PFSK-1 (cell line): Measurements from ENCODE around the gene LMOD1.

Experiments used
- FOXP2 ChIP-seq: optimal IDR thresholded peaks from 2 replicates; pipeline ENCODE3; 2011; ENCODE audit warnings: borderline replicate concordance, control low read depth, inconsistent platforms; ENCODE audit not compliant: insufficient read depth; ENCODE audit errors: extremely low read length, extremely low read depth
- POLR2AphosphoS5 ChIP-seq: IDR thresholded peaks from 2 replicates; pipeline ENCODE4 v1.6.1; 2012; ENCODE audit warnings: low read depth, mild to moderate bottlenecking, control low read depth, low read length, moderate library complexity
- SIN3A ChIP-seq: IDR thresholded peaks from 2 replicates; pipeline ENCODE4 v1.6.1; 2012; ENCODE audit warnings: mild to moderate bottlenecking, low read length, moderate library complexity, borderline replicate concordance; ENCODE audit not compliant: insufficient read depth
- TAF1 ChIP-seq: IDR thresholded peaks from 2 replicates; pipeline ENCODE4 v1.6.1; 2012; ENCODE audit warnings: low read length, control low read depth, borderline replicate concordance; ENCODE audit not compliant: insufficient read depth
- TF ChIP-seq, protein P1 (sequence below), 2 experiments: IDR thresholded peaks; 2 replicates each; pipeline versions ENCODE4 v1.6.1 to v1.8.0; 2011 to 2012; ENCODE audit warnings: low read depth in 2 of 2, low read length in 2 of 2, control low read depth in 1 of 2, inconsistent platforms in 1 of 2, mild to moderate bottlenecking in 1 of 2, moderate library complexity in 1 of 2; ENCODE audit not compliant: insufficient read depth in 1 of 2

DNA sequence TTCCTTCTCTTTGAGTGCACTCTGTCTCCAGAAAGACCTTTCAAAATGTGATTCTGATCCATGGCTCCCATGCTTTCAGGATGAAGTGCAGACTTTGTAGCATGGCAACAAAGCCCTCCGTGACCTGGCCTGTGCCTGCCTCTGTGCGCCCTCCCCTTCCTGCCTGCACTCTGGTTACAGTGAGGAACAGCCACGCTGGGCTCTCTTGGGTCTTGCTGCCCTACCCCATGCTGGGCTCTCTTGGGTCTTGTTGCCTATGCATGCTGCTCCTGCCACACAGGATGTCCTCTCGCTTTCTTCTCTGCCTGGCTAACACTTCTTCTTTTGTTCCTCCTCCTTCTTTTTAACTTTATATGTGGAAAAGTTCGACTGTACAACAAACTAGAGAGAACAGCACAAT is 28.0 kb downstream of the LMOD1 start:
- TF ChIP-seq TAF1: no peak
- no peak for TF ChIP-seq POLR2AphosphoS5
- TF ChIP-seq, protein P1, sequence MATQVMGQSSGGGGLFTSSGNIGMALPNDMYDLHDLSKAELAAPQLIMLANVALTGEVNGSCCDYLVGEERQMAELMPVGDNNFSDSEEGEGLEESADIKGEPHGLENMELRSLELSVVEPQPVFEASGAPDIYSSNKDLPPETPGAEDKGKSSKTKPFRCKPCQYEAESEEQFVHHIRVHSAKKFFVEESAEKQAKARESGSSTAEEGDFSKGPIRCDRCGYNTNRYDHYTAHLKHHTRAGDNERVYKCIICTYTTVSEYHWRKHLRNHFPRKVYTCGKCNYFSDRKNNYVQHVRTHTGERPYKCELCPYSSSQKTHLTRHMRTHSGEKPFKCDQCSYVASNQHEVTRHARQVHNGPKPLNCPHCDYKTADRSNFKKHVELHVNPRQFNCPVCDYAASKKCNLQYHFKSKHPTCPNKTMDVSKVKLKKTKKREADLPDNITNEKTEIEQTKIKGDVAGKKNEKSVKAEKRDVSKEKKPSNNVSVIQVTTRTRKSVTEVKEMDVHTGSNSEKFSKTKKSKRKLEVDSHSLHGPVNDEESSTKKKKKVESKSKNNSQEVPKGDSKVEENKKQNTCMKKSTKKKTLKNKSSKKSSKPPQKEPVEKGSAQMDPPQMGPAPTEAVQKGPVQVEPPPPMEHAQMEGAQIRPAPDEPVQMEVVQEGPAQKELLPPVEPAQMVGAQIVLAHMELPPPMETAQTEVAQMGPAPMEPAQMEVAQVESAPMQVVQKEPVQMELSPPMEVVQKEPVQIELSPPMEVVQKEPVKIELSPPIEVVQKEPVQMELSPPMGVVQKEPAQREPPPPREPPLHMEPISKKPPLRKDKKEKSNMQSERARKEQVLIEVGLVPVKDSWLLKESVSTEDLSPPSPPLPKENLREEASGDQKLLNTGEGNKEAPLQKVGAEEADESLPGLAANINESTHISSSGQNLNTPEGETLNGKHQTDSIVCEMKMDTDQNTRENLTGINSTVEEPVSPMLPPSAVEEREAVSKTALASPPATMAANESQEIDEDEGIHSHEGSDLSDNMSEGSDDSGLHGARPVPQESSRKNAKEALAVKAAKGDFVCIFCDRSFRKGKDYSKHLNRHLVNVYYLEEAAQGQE (IDR thresholded peaks at IDR 0.05; ENCODE audit: insufficient read depth in 1 of 2, low read depth in 2 of 2, low read length in 2 of 2): no peak
- TF ChIP-seq SIN3A: no peak
- TF ChIP-seq FOXP2: no peak
